Measurements from ENCODE around the gene RNF121.

GRCh38 chr11:71996946-71997345 is 68.1 kb downstream of the RNF121 start:
- TF ChIP-seq CTCF (IDR thresholded peaks at IDR 0.05; ENCODE audit: low read length) (no peak), EZH2 (optimal IDR thresholded peaks at IDR 0.05; ENCODE audit: low read depth, low read length) (no peak)

Measured in MM.1S (cell line).